Measurements from ENCODE around the gene AFF3.

The AFF3 gene

GRCh38 chr2:99565227-99565626 is 577.2 kb downstream of the AFF3 start:
- TF ChIP-seq CTCF (IDR thresholded peaks at IDR 0.05; ENCODE audit: low read depth, low read length): no peak
- Histone ChIP-seq H3K36me3 (no peaks in the 10 kb centered on the region), H3K9me3 (no peaks in the 10 kb centered on the region), H3K4me3 (ENCODE audit: low read depth, low read length) (no peak overlapping the region), H3K4me1 (no peaks in the 10 kb centered on the region), H3K27me3 (no peaks in the 10 kb centered on the region)
- DNase-seq: no peak

- Histone ChIP-seq H3K36me3 (no peaks in the 10 kb centered on the region), H3K4me3 (ENCODE audit: low read depth, low read length) (no peak overlapping the region), H3K4me1 (no peaks in the 10 kb centered on the region), H3K27me3 (no peaks in the 10 kb centered on the region), H3K9me3 (no peaks in the 10 kb centered on the region)
- no peak for DNase-seq
- no peak for TF ChIP-seq CTCF (IDR thresholded peaks at IDR 0.05; ENCODE audit: low read depth, low read length)
Observed at GRCh38 chr2:99562516-99562915, 579.9 kb downstream of the AFF3 start.

GRCh38 chr2:99561804-99562203 is 580.6 kb downstream of the AFF3 start:
- no peaks in the 10 kb centered on the region for H3K36me3 ChIP-seq
- no peak for TF ChIP-seq CTCF (IDR thresholded peaks at IDR 0.05; ENCODE audit: low read depth, low read length)
- no peak for DNase-seq

GRCh38 chr2:99559075-99559662 is 583.2 kb downstream of the AFF3 start:
- Histone ChIP-seq H3K9me3 (no peaks in the 10 kb centered on the region), H3K27me3 (no peaks in the 10 kb centered on the region), H3K4me1 (no peaks in the 10 kb centered on the region), H3K4me3 (ENCODE audit: low read depth, low read length) (no peak overlapping the region), H3K36me3 (no peaks in the 10 kb centered on the region)
- DNase-seq: peak; percentile 78
- TF ChIP-seq CTCF (IDR thresholded peaks at IDR 0.05; ENCODE audit: low read depth, low read length): peak; percentile 80

More at GRCh38 chr2:99561804-99562203, 580.6 kb downstream of the AFF3 start:
- Histone ChIP-seq H3K9me3 (no peaks in the 10 kb centered on the region), H3K27me3 (no peaks in the 10 kb centered on the region), H3K4me3 (ENCODE audit: low read depth, low read length) (no peak overlapping the region), H3K4me1 (no peaks in the 10 kb centered on the region)

GRCh38 chr2:99555404-99555803 is 587.0 kb downstream of the AFF3 start:
- no peak for TF ChIP-seq CTCF (IDR thresholded peaks at IDR 0.05; ENCODE audit: low read depth, low read length)
- H3K36me3 ChIP-seq: no peaks in the 10 kb centered on the region
- H3K9me3 ChIP-seq: no peaks in the 10 kb centered on the region
- H3K4me1 ChIP-seq: no peaks in the 10 kb centered on the region
- no peaks in the 10 kb centered on the region for H3K27me3 ChIP-seq
- H3K4me3 ChIP-seq (ENCODE audit: low read depth, low read length): no peak overlapping the region
- no peak for DNase-seq

- H3K4me1 ChIP-seq: no peaks in the 10 kb centered on the region
- no peak for DNase-seq
- H3K36me3 ChIP-seq: no peaks in the 10 kb centered on the region
- TF ChIP-seq CTCF (IDR thresholded peaks at IDR 0.05; ENCODE audit: low read depth, low read length): no peak
- no peaks in the 10 kb centered on the region for H3K27me3 ChIP-seq
- H3K4me3 ChIP-seq (ENCODE audit: low read depth, low read length): no peak overlapping the region
- no peaks in the 10 kb centered on the region for H3K9me3 ChIP-seq
Observed at GRCh38 chr2:99554871-99555270, 587.5 kb downstream of the AFF3 start.
